Measurements from ENCODE around the gene STIM1.

The STIM1 gene

GRCh38 chr11:4026389-4026788 lies 170.9 kb downstream of the STIM1 start:
- Histone ChIP-seq H3K27me3 (ENCODE audit: control insufficient read depth, insufficient read depth, low read length, poor library complexity, severe bottlenecking) (no peaks in the 10 kb centered on the region), H3K9me3 (ENCODE audit: control insufficient read depth, low read length) (no peaks in the 10 kb centered on the region), H3K4me3 (ENCODE audit: insufficient read depth, low read depth, low read length) (no peak overlapping the region), H3K4me1 (ENCODE audit: control insufficient read depth, insufficient read depth, low read length) (no peaks in the 10 kb centered on the region), H3K27ac (ENCODE audit: insufficient read depth, low read depth, low read length, poor library complexity, severe bottlenecking) (no peak overlapping the region), H3K36me3 (ENCODE audit: control insufficient read depth, insufficient read depth, low read length) (no peaks in the 10 kb centered on the region)
- WGBS, 2 experiments = 95 to 100% methylated on average over 1 of the region's 1 CpG

GRCh38 chr11:4027746-4028145 lies 172.3 kb downstream of the STIM1 start:
- Histone ChIP-seq H3K9me3 (ENCODE audit: control insufficient read depth, low read length) (no peaks in the 10 kb centered on the region), H3K27me3 (ENCODE audit: control insufficient read depth, insufficient read depth, low read length, poor library complexity, severe bottlenecking) (no peaks in the 10 kb centered on the region), H3K36me3 (ENCODE audit: control insufficient read depth, insufficient read depth, low read length) (no peaks in the 10 kb centered on the region), H3K4me3 (ENCODE audit: insufficient read depth, low read depth, low read length) (no peak overlapping the region), H3K4me1 (ENCODE audit: control insufficient read depth, insufficient read depth, low read length) (no peaks in the 10 kb centered on the region), H3K27ac (ENCODE audit: insufficient read depth, low read depth, low read length, poor library complexity, severe bottlenecking) (no peak overlapping the region)
- 87 to 100% methylated on average over 1 of the region's 1 CpG for WGBS, 2 experiments

- no peaks in the 10 kb centered on the region for H3K36me3 ChIP-seq (ENCODE audit: control insufficient read depth, insufficient read depth, low read length)
Measured at GRCh38 chr11:4030197-4030596, 174.7 kb downstream of the STIM1 start.

GRCh38 chr11:4032097-4032496 lies 176.6 kb downstream of the STIM1 start:
- no peaks in the 10 kb centered on the region for H3K27me3 ChIP-seq (ENCODE audit: control insufficient read depth, insufficient read depth, low read length, poor library complexity, severe bottlenecking)
- H3K27ac ChIP-seq (ENCODE audit: insufficient read depth, low read depth, low read length, poor library complexity, severe bottlenecking) = no peak overlapping the region
- H3K4me1 ChIP-seq (ENCODE audit: control insufficient read depth, insufficient read depth, low read length) = no peaks in the 10 kb centered on the region
- WGBS, 2 experiments = 50 to 88% methylated on average over 1 to 2 of the region's 2 CpGs
- no peak overlapping the region for H3K4me3 ChIP-seq (ENCODE audit: insufficient read depth, low read depth, low read length)
- H3K9me3 ChIP-seq (ENCODE audit: control insufficient read depth, low read length) = no peaks in the 10 kb centered on the region
- no peaks in the 10 kb centered on the region for H3K36me3 ChIP-seq (ENCODE audit: control insufficient read depth, insufficient read depth, low read length)

More at GRCh38 chr11:4030197-4030596, 174.7 kb downstream of the STIM1 start:
- H3K27ac ChIP-seq (ENCODE audit: insufficient read depth, low read depth, low read length, poor library complexity, severe bottlenecking) = no peak overlapping the region
- no peaks in the 10 kb centered on the region for H3K27me3 ChIP-seq (ENCODE audit: control insufficient read depth, insufficient read depth, low read length, poor library complexity, severe bottlenecking)
- 76 to 78% methylated on average over 2 to 3 of the region's 3 CpGs for WGBS, 2 experiments
- H3K4me1 ChIP-seq (ENCODE audit: control insufficient read depth, insufficient read depth, low read length) = no peaks in the 10 kb centered on the region
- H3K4me3 ChIP-seq (ENCODE audit: insufficient read depth, low read depth, low read length) = no peak overlapping the region
- no peaks in the 10 kb centered on the region for H3K9me3 ChIP-seq (ENCODE audit: control insufficient read depth, low read length)

GRCh38 chr11:4035985-4036384 lies 180.5 kb downstream of the STIM1 start:
- H3K27ac ChIP-seq (ENCODE audit: insufficient read depth, low read depth, low read length, poor library complexity, severe bottlenecking) = no peak overlapping the region
- WGBS, 2 experiments = 93 to 96% methylated on average over 3 to 4 of the region's 4 CpGs
- no peaks in the 10 kb centered on the region for H3K36me3 ChIP-seq (ENCODE audit: control insufficient read depth, insufficient read depth, low read length)
- H3K4me1 ChIP-seq (ENCODE audit: control insufficient read depth, insufficient read depth, low read length) = no peaks in the 10 kb centered on the region
- no peaks in the 10 kb centered on the region for H3K9me3 ChIP-seq (ENCODE audit: control insufficient read depth, low read length)
- no peak overlapping the region for H3K4me3 ChIP-seq (ENCODE audit: insufficient read depth, low read depth, low read length)
- H3K27me3 ChIP-seq (ENCODE audit: control insufficient read depth, insufficient read depth, low read length, poor library complexity, severe bottlenecking) = no peaks in the 10 kb centered on the region

GRCh38 chr11:4039011-4039410 lies 183.5 kb downstream of the STIM1 start:
- Histone ChIP-seq H3K4me3 (ENCODE audit: insufficient read depth, low read depth, low read length) (no peak overlapping the region), H3K27ac (ENCODE audit: insufficient read depth, low read depth, low read length, poor library complexity, severe bottlenecking) (no peak overlapping the region), H3K27me3 (ENCODE audit: control insufficient read depth, insufficient read depth, low read length, poor library complexity, severe bottlenecking) (no peaks in the 10 kb centered on the region), H3K36me3 (ENCODE audit: control insufficient read depth, insufficient read depth, low read length) (no peaks in the 10 kb centered on the region), H3K9me3 (ENCODE audit: control insufficient read depth, low read length) (no peaks in the 10 kb centered on the region), H3K4me1 (ENCODE audit: control insufficient read depth, insufficient read depth, low read length) (no peaks in the 10 kb centered on the region)
- 94% methylated on average over 3 of the region's 3 CpGs for WGBS, 2 experiments

- no peaks in the 10 kb centered on the region for H3K36me3 ChIP-seq (ENCODE audit: control insufficient read depth, insufficient read depth, low read length)
- no peaks in the 10 kb centered on the region for H3K27me3 ChIP-seq (ENCODE audit: control insufficient read depth, insufficient read depth, low read length, poor library complexity, severe bottlenecking)
- no peaks in the 10 kb centered on the region for H3K4me1 ChIP-seq (ENCODE audit: control insufficient read depth, insufficient read depth, low read length)
- no peak overlapping the region for H3K27ac ChIP-seq (ENCODE audit: insufficient read depth, low read depth, low read length, poor library complexity, severe bottlenecking)
- no peak overlapping the region for H3K4me3 ChIP-seq (ENCODE audit: insufficient read depth, low read depth, low read length)
- 71 to 83% methylated on average over 1 of the region's 1 CpG for WGBS, 2 experiments
- no peaks in the 10 kb centered on the region for H3K9me3 ChIP-seq (ENCODE audit: control insufficient read depth, low read length)
Measured at GRCh38 chr11:4040461-4040860, 185.0 kb downstream of the STIM1 start.

GRCh38 chr11:4041731-4042391 lies 186.4 kb downstream of the STIM1 start:
- Histone ChIP-seq H3K36me3 (ENCODE audit: control insufficient read depth, insufficient read depth, low read length) (no peaks in the 10 kb centered on the region), H3K4me3 (ENCODE audit: insufficient read depth, low read depth, low read length) (no peak overlapping the region), H3K4me1 (ENCODE audit: control insufficient read depth, insufficient read depth, low read length) (no peaks in the 10 kb centered on the region), H3K27me3 (ENCODE audit: control insufficient read depth, insufficient read depth, low read length, poor library complexity, severe bottlenecking) (no peaks in the 10 kb centered on the region), H3K9me3 (ENCODE audit: control insufficient read depth, low read length) (no peaks in the 10 kb centered on the region), H3K27ac (ENCODE audit: insufficient read depth, low read depth, low read length, poor library complexity, severe bottlenecking) (no peak overlapping the region)
- 87 to 95% methylated on average over 6 of the region's 6 CpGs for whole genome bisulfite sequencing, 2 experiments

- 77 to 79% methylated on average over 4 of the region's 4 CpGs for WGBS, 2 experiments
- Histone ChIP-seq H3K27ac (ENCODE audit: insufficient read depth, low read depth, low read length, poor library complexity, severe bottlenecking) (no peak overlapping the region), H3K36me3 (ENCODE audit: control insufficient read depth, insufficient read depth, low read length) (no peaks in the 10 kb centered on the region), H3K4me3 (ENCODE audit: insufficient read depth, low read depth, low read length) (no peak overlapping the region), H3K27me3 (ENCODE audit: control insufficient read depth, insufficient read depth, low read length, poor library complexity, severe bottlenecking) (no peaks in the 10 kb centered on the region), H3K9me3 (ENCODE audit: control insufficient read depth, low read length) (no peaks in the 10 kb centered on the region), H3K4me1 (ENCODE audit: control insufficient read depth, insufficient read depth, low read length) (no peaks in the 10 kb centered on the region)
Measured at GRCh38 chr11:4044976-4045646, 189.6 kb downstream of the STIM1 start.

- Histone ChIP-seq H3K27ac (ENCODE audit: insufficient read depth, low read depth, low read length, poor library complexity, severe bottlenecking) (no peak overlapping the region), H3K9me3 (ENCODE audit: control insufficient read depth, low read length) (no peaks in the 10 kb centered on the region), H3K4me1 (ENCODE audit: control insufficient read depth, insufficient read depth, low read length) (no peaks in the 10 kb centered on the region), H3K4me3 (ENCODE audit: insufficient read depth, low read depth, low read length) (no peak overlapping the region), H3K36me3 (ENCODE audit: control insufficient read depth, insufficient read depth, low read length) (no peaks in the 10 kb centered on the region), H3K27me3 (ENCODE audit: control insufficient read depth, insufficient read depth, low read length, poor library complexity, severe bottlenecking) (no peaks in the 10 kb centered on the region)
Measured at GRCh38 chr11:4048340-4048739, 192.9 kb downstream of the STIM1 start.

All from ectodermal cell (in vitro differentiated cells).